HG03175 (cell line): ENCODE measurements around the gene PEX11G.
A peak's percentile ranks its signal among the peaks of the same experiment; 100 is the strongest.

Experiments
- ATAC-seq: cut with Tn5 transposase; IDR thresholded peaks from one replicate; pipeline ENCODE4 v1.9.1; 2021; ENCODE audit warnings: mild to moderate bottlenecking, moderate library complexity; ENCODE audit not compliant: unreplicated experiment

PEX11G gene

DNA sequence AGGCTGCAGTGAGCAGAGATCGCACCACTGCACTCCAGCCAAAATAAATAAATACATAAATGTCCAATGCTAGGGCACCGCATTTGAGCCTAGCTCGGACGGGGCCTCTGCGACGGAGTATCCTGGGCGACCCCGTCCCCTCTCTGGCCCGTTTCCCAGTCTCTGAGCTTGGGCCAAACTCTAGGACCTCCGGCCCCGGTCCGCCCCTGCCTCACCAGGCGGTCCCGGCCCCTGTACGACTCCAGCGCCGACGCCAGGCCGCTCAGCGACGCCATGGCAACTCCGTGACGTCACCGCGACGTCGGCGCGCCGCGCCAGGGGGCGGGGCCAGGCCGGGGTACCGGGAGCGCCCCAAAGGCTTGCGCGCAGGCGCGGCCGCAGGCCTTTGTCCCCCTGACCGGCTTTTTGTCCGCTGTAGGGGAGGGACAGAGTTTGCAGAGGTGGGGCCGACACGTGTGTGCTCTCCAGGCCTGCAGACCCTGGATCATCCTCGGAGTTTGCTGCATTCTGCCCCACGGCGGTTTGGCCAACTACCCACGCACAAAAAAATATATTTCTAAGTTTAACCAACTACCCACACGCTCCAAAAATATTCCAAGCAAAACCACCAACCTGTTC is at the start of gene PEX11G:
Gene PEX11G (minus strand): TSS at position 300 of the 618 bp plus-strand sequence. CDS start 25 bp downstream, at position 275.
- peak; percentile 73 for ATAC-seq

DNA sequence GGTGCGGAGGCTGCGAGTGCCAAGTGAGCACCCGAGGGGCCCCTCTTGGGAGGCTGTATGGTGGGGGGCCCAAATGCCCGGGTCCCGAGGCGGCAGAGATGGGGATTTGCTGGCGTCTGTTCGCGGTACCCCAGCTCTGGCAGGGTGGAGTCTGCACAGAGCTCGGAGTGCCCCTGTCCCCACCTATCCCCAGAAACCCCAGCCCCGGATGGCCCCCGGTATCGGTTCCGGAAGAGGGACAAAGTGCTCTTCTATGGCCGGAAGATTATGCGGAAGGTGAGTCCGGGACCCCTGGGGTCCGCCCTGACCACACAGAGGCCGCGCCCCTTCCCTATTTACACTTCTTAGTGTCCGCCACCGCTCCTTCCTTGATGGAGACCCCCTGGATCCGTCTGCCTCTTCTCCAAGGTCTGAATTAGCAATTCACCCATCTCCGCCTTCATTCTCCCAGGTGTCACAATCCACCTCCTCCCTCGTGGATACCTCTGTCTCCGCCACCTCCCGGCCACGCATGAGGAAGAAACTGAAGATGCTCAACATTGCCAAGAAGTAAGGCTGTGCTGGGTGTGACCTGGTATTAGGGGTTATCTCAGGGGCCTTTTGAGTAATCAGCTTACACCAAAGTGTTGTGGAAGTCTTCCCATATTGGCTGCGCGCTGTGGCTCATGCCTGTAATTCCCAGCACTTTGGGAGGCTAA is 47.3 kb upstream of the PEX11G start:
- ATAC-seq, result no peak

DNA sequence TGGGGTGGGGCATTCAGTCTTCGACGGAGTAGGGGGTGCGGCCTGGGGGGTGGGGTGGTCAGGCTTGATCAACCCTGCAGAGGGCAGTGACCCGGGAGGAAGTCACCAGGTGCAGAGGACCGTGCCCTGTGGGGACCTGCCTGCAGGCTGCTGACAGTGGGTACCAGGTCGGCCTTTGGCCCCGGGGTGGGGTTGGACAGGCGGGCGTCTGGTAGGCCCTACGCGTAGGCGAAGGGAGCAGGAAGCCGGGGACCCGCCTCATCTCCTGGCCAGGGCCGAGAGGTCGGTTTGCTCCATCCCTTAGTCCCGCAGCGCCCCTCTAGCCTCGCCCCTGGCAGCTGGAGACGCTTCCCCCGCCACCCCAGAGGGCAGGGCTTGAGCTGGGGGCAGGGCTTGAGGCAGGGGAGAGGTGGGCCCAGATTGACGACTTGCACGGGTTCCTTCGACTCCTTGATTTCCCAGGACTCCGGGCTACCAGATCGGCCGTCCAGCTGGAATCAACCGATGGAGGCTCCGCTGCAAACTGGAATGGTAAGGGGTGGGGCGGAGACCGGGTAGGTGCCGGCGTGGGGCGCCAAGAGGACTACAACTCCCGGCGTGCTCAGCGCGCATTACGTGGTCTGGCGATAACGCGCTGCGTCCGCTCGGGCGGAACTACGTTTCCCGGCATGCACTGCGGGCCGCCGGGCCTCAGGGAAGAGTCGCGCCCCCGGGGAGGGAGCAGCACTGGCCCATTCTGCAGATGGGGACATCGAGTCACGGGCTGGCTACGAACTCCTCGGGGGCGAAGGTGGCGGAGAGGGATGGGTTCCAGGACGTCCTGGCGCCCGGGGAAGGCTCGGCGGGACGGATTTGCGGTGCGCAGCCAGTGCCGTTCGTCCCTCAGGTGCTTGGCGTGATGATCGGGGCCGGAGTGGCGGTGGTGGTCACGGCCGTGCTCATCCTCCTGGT is 46.5 kb upstream of the PEX11G start, which contains the start of gene PNPLA6:
Gene PNPLA6 (plus strand): TSS at position 671 of the 951 bp plus-strand sequence. CDS start 72 bp downstream, at position 743.
- peak; percentile 73 for ATAC-seq

DNA sequence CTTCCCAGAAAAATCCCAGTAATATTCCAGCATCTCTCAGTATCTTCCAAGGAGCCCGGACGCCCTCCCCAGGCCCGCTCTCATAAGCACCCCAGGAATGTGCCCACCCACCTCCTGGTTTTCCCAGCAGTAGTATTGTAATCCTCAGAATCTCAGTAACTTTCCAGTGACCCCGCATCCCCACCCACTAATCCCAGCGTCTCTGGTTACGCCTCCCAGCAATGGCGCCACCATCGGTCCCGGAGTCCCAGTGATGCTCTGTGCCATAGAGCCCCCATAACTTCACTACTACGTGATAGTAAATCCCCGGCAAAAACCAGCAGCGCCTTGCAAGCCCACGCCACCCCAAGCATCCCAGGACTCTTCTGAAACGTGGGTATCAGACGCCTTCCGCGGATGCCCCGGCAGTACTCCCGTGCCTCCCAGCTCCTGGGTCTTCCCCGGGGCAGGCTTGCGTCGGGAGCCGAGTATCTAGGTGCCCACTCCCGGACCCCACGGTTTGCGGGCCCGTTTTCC is 45.8 kb upstream of the PEX11G start:
- no peak for ATAC-seq

DNA sequence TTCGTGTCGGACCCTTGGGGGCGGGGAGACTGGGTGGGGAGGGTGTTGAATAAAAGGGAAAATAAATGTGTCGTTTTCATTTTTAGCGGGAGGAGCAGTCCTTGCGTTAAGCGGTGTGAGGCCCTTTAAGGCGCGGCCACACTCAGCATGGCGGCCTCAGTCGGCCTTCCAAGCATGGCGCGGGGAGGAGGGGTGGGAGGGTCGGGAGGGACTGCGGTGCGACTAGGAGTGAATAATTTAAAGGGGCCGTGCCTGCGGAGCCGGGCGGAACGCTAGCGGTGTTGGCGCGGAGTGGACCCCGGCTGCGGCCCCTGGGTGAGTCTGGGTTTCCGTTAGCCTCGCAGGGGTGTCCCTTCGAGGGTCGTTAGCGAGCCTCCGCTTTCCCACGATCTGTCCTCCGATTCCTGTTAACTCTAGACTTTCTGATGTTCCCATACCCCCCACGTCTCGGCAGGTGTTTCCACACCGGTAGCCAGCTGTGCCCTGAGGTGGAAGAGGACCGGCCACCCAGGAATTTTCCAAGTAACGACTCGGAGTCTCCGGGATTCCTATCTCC is 45.2 kb upstream of the PEX11G start:
- peak; percentile 47 for ATAC-seq

DNA sequence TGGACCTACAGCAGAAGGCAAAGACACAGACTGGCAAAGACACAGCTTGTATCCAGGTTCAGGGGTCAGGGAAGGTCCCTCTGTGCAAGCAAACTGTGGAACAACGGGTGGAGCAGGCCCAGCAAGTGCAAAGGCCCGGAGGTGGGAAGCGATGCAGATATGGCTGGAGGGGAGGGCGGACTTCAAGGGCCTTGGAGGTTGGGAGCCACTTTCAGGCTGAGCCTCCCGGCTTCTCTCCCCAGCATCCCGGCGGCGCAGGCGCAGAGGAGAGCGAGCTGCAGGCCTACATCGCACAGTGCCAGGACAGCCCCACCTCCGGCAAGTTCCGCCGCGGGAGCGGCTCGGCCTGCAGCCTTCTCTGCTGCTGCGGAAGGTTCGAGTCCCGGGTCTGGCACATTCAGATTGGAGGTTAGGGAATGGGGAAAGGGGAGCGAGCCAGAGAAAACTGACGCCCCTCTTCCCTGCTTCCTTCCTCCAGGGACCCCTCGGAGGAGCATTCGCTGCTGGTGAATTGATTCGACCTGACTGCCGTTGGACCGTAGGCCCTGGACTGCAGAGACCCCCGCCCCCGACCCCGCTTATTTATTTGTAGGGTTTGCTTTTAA is 44.5 kb upstream of the PEX11G start:
- ATAC-seq, result no peak

DNA sequence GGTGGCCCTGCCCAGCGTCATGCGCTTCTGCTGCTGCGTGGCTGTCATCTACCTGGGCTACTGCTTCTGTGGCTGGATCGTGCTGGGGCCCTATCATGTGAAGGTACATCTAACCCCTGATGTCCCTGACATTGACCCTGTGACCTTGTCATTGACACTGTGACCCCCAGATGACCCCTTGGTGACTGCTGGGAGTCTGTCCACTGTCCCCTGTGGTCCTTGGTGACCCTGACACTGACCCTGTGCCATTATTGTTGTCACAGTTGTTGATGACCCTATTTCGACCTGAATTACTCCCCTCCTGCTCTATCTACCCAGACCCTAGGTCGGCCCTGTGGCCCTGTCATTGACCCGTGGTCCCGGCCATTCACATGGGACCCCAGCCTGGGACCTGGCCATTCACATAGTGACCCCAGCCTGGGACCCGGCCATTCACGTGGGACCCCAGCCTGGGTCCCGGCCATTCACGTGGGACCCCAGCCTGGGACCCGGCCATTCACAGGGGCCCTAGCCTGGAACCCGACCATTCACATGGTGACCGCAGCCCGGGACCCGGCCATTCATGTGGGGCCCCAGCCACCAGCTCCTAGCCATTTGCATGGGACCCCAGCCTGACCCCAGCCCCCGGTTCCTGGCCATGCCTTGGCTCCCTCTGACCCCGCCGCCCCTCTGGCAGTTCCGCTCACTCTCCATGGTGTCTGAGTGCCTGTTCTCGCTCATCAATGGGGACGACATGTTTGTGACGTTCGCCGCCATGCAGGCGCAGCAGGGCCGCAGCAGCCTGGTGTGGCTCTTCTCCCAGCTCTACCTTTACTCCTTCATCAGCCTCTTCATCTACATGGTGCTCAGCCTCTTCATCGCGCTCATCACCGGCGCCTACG is 41.0 kb upstream of the PEX11G start:
- no peak for ATAC-seq

DNA sequence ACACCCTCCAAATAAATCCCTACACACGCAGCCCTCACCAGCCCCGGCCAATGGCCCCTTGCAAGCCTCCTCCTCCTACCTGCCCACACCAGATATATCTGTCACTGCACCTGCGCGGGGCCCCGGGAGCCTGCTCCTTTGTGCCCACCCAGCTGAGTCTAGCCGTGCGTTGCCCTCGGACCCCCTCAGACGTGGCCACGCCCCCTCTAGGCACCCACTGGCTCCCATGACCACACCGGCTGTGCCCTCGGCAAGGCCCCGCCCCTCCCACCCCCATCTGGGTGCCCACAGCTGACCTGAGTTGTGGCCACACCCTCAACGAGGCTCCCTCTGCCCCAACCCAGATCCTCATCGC is 40.4 kb upstream of the PEX11G start:
- no peak for ATAC-seq

DNA sequence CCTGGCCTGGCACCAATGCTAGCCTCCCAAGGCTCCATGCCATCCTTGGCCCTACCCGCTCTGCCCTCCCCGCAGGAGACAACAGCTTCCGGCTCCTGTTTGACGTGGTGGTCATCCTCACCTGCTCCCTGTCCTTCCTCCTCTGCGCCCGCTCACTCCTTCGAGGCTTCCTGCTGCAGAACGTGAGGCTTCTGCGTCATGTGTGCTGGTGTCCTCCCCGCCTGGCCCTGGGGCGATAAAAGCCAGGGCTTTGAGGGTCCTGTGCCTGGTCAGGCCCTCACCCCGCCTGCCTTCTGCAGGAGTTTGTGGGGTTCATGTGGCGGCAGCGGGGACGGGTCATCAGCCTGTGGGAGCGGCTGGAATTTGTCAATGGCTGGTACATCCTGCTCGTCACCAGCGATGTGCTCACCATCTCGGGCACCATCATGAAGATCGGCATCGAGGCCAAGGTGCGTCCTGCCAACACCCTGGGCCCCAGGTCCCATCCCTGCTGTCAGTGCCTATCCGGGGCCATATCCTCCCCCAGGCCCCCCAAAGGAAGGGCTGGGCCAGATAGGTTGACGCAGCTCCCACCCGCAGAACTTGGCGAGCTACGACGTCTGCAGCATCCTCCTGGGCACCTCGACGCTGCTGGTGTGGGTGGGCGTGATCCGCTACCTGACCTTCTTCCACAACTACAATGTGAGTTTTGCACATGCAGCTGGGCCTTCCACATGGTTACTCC is 39.8 kb upstream of the PEX11G start:
- ATAC-seq, result no peak

DNA sequence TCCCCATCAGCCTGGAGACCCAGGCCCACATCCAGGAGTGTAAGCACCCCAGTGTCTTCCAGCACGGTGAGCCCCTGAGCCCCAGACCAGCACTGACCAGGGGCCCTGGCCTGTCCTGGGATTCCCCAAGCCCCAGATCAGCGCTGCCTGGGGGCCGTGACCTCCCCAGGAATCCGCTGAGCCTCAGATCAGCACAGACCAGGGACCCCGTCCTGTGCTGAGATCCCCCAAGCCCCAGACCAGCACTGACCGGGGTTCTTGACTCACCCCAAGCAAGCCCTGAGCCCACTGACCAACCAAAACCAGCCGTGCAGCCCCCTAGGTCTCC is 39.3 kb upstream of the PEX11G start:
- ATAC-seq, result no peak

DNA sequence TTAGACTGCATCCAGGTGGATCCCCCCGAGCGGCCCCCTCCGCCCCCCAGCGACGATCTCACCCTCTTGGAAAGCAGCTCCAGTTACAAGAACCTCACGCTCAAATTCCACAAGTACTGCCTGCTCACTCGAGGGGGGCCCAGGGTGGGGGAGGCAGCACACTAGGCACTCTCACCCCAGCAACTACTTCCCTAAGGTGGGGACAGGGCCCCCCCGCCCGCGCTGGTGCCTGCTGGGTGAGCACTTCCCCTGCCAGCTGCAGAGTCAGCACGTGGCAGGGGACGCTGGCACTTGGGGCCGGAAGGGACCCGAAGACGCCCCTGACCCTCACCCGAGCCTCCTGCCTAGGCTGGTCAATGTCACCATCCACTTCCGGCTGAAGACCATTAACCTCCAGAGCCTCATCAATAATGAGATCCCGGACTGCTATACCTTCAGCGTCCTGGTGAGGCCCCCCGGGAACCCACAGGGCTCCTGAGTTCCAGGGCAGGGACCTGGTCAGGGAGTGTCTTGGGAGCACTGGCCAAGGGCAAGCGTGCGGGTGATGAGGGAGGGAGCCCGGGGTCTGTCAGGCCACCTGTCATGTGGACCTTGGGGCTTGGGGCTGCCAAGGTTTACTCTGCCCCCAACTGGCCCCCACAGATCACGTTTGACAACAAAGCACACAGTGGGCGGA is 38.8 kb upstream of the PEX11G start:
- no peak for ATAC-seq

DNA sequence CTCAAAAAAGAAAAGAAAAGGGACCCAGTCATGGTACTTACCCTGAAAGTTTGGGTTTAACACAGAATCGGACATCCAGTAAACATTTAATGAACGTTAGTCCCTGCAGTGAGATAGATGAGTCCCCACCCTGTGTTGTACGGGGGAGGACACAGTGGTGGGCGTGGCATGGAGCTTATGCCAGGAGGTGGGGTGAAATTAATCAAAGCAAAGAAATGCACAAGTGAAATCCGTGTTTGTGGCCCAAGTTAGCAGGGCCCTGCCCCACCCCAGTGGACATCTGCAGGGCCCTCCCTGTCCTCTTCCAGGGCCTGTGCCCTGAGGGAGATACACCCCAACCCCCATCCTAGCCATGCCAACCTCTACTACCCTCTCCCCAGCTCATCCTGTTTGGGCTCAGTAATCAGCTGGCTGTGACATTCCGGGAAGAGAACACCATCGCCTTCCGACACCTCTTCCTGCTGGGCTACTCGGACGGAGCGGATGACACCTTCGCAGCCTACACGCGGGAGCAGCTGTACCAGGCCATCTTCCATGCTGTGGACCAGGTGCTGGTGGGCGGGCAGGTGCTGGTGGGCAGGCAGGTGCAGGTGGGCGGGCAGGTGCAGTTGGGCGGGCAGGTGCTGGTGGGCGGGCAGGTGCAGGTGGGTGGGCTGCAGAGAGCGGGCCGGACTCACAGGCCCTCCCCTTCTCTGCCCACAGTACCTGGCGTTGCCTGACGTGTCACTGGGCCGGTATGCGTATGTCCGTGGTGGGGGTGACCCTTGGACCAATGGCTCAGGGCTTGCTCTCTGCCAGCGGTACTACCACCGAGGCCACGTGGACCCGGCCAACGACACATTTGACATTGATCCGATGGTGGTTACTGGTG is 37.5 kb upstream of the PEX11G start:
- no peak for ATAC-seq

DNA sequence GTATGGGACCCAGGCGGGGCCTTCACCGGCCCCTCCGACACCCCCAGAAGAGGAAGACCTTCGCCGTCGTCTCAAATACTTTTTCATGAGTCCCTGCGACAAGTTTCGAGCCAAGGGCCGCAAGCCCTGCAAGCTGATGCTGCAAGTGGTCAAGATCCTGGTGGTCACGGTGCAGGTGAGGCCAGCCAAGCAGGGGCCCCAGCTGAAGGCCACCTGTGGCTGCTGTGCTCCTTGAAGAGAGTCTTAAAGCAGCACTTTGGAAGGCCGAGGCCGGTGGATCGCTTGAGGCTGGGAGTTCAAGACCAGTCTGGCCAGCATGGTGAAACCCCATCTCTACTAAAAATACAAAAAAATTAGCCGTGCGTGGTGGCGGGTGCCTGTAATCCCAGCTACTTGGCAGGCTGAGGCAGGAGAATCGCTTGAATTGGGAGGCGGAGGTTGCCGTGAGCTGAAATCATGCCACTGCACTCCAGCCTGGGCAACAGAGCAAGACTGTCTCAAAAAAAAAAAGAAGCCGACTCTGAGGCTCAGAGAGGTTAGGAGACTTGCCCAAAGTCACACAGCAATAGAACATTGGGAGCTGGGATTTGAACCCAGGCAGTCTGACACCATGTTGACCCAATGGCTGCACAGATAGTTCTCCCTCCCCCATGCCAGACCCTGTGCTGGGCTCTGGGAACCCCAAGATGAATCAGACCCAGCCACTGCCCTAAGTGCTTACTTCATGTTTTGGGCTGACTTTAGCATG is 36.3 kb upstream of the PEX11G start:
- ATAC-seq, result no peak

DNA sequence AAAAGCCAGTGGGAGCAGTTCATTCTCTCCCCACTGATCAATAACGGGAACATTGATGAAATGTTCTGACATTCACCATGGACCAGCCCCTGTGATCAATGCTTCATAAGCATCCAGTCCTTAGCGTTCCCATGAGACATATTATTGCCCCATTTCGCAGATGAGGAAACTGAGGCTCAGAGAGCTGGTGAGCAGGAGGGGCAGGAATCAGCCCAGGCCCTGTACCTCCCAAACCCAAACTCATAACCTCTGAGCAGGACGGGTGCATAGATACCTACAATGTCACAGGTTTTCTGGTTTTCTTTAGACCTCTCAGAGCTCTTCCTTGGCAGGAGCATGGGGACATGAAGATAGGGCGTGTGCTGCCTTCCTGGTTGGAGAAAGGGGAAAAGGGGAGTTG is 35.7 kb upstream of the PEX11G start:
- no peak for ATAC-seq

DNA sequence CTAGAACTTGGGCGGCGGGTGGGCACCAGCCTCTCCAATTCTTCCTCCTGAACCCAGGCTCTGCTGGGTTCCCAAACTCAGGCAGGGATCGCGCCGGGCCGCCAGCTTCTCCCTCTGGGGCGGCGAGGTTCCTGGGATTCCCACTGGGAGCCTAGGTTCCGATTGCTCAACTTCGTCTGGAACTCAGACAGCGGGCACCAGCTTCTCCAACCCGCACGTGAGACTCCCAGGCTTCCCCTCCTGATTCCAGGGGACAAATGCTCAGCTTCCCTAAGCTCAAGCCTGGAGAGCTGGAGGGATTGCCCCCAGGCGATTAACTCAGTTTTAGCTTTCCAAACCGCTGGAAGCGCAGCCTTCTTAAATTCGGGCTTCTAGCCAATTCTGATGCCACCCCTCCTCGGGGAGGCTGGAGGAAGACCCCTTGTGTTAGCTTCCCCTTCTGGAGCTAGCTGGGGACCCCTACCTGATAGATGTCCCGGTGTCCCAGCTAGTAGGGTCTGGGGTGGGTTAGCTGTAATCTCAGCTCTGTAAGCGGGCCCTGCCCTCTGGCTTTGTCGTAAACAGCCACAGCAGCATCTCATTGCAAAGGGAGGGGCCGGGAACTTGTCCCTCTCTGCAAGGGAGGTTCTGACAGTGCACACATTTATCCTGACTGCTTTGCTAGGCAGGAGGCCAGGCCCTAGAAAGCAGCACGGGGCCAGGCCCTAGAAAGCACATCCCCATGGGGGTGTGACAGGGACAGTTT is 34.3 kb upstream of the PEX11G start:
- no peak for ATAC-seq
